ENCODE results near the gene PRDM15.

- TF ChIP-seq, protein P1, sequence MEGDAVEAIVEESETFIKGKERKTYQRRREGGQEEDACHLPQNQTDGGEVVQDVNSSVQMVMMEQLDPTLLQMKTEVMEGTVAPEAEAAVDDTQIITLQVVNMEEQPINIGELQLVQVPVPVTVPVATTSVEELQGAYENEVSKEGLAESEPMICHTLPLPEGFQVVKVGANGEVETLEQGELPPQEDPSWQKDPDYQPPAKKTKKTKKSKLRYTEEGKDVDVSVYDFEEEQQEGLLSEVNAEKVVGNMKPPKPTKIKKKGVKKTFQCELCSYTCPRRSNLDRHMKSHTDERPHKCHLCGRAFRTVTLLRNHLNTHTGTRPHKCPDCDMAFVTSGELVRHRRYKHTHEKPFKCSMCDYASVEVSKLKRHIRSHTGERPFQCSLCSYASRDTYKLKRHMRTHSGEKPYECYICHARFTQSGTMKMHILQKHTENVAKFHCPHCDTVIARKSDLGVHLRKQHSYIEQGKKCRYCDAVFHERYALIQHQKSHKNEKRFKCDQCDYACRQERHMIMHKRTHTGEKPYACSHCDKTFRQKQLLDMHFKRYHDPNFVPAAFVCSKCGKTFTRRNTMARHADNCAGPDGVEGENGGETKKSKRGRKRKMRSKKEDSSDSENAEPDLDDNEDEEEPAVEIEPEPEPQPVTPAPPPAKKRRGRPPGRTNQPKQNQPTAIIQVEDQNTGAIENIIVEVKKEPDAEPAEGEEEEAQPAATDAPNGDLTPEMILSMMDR (IDR thresholded peaks at IDR 0.05 in 8 of 11, conservative IDR thresholded peaks at IDR 0.05 in 3 of 11) = no peak
- TF ChIP-seq POLR2AphosphoS5 (IDR thresholded peaks at IDR 0.05) (no peak), POLR2A (IDR thresholded peaks at IDR 0.05) (no peak)
These were observed 72.4 kb downstream of the PRDM15 start for GRCh38 chr21:41806773-41807172.
